Astrocyte (in vitro differentiated cells and primary cell): ENCODE results near the gene PIH1D2. TPM values are rescaled to one million over a fixed set of nuclear protein-coding genes. Genes with fewer than 3 reads are reported as not detected.
A peak's percentile ranks its signal among the peaks of the same experiment; 100 is the strongest.

Experiments used
- DNase-seq: peaks from one replicate; pipeline ENCODE4 v3.0.0-alpha.2; 2010; ENCODE audit warnings: low read depth
- FAIRE-seq: peaks from 2 replicates; lab custom pipeline; 2011; peaks lifted over from hg19 to GRCh38; lab: Jason Lieb, UNC
- H2AFZ ChIP-seq: 2 replicates; pipeline ENCODE4 v1.6.0; 2012; ENCODE audit warnings: low read depth, low read length, inconsistent platforms
- H3K27ac ChIP-seq: 2 replicates; pipeline ENCODE4 v1.5.1; 2011; ENCODE audit warnings: low read depth, low read length, inconsistent platforms
- H3K27me3 ChIP-seq: 2 replicates; pipeline ENCODE4 v1.6.0; 2011; ENCODE audit warnings: low read length, inconsistent platforms; ENCODE audit not compliant: insufficient read depth
- H3K36me3 ChIP-seq: 2 replicates; pipeline ENCODE4 v1.5.1; 2011; ENCODE audit warnings: low read length, inconsistent platforms; ENCODE audit not compliant: insufficient read depth
- H3K4me1 ChIP-seq: 2 replicates; pipeline ENCODE4 v1.5.1; 2011; ENCODE audit warnings: low read length, inconsistent platforms; ENCODE audit not compliant: insufficient read depth
- H3K4me2 ChIP-seq: 2 replicates; pipeline ENCODE4 v1.6.0; 2012; ENCODE audit warnings: low read length, inconsistent platforms
- H3K4me3 ChIP-seq: 2 replicates; pipeline ENCODE4 v1.5.1; 2011; ENCODE audit warnings: low read depth, mild to moderate bottlenecking, low read length, inconsistent platforms; ENCODE audit not compliant: insufficient read depth
- H3K79me2 ChIP-seq: 2 replicates; pipeline ENCODE4 v1.6.0; 2012; ENCODE audit warnings: mild to moderate bottlenecking, low read length, inconsistent platforms; ENCODE audit not compliant: insufficient read depth
- H3K9ac ChIP-seq: 2 replicates; pipeline ENCODE4 v1.6.0; 2012; ENCODE audit warnings: mild to moderate bottlenecking, low read length, inconsistent platforms
- H3K9me3 ChIP-seq: 2 replicates; pipeline ENCODE4 v1.5.1; 2012; ENCODE audit warnings: low read depth, mild to moderate bottlenecking, low read length, inconsistent platforms; ENCODE audit not compliant: insufficient read depth
- H4K20me1 ChIP-seq: 2 replicates; pipeline ENCODE4 v1.6.0; 2012; ENCODE audit warnings: low read length, inconsistent platforms; ENCODE audit not compliant: insufficient read depth
- H3K27ac Mint-ChIP-seq: one replicate; pipeline ENCODE4 v1.8.0; 2021; ENCODE audit warnings: mild to moderate bottlenecking, mixed read lengths; ENCODE audit not compliant: unreplicated experiment
- H3K27me3 Mint-ChIP-seq: one replicate; pipeline ENCODE4 v1.8.0; 2021; ENCODE audit warnings: low read depth, mixed read lengths; ENCODE audit not compliant: unreplicated experiment
- H3K36me3 Mint-ChIP-seq: one replicate; pipeline ENCODE4 v1.8.0; 2021; ENCODE audit warnings: low read depth, mixed read lengths; ENCODE audit not compliant: unreplicated experiment
- H3K4me1 Mint-ChIP-seq: one replicate; pipeline ENCODE4 v1.8.0; 2021; ENCODE audit warnings: low read depth, mixed read lengths; ENCODE audit not compliant: unreplicated experiment
- H3K4me3 Mint-ChIP-seq: one replicate; pipeline ENCODE4 v1.8.0; 2021; ENCODE audit warnings: mild to moderate bottlenecking, moderate library complexity, mixed read lengths; ENCODE audit not compliant: unreplicated experiment
- H3K9me3 Mint-ChIP-seq: one replicate; pipeline ENCODE4 v1.8.0; 2021; ENCODE audit warnings: mild to moderate bottlenecking, mixed read lengths; ENCODE audit not compliant: unreplicated experiment
- EZH2 ChIP-seq: IDR thresholded peaks from 2 replicates; pipeline ENCODE4 v1.6.1; 2012; ENCODE audit warnings: mild to moderate bottlenecking, low read length, inconsistent platforms; ENCODE audit not compliant: insufficient read depth
- total RNA-seq: library from RNA; stranded (reverse); gene quantifications from 2 replicates; pipeline ENCODE4 v1.2.1, GENCODE V29; 2021
- TF ChIP-seq, protein P1 (sequence below): IDR thresholded peaks from 2 replicates; pipeline ENCODE4 v1.5.1; 2011; ENCODE audit warnings: low read depth, mild to moderate bottlenecking, inconsistent platforms, low read length, moderate library complexity; ENCODE audit not compliant: insufficient read depth

PIH1D2 gene
- total RNA-seq, 1 donor from 2014 or later = 1.0 TPM

DNA sequence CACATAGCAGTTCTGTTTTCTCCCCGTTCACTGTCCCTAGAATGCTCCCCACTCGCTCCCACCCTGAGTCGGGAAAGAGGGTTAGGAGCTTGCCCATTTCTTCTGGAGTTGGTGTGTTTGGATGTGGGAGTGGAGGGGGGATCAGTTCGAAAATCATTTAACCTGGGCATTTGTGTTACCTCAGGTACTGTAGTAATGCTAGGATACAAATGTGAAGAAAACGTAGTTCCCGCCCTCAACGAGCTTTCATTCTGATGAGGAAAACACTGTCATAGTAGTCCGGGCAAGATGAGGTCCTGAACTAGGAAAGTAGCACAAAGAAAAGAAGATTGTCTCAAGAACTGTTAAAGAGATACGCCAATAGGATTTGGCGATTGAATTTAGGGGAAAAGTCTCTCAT lies 13.4 kb upstream of the PIH1D2 start:
- H3K36me3 Mint-ChIP-seq = peaks cover 25% of the 10 kb centered on the region
- H3K4me3 Mint-ChIP-seq = peak overlapping the region; percentile 98
- Histone ChIP-seq H3K4me1 (peaks cover 16% of the 10 kb centered on the region), H4K20me1 (peaks cover 16% of the 10 kb centered on the region), H2AFZ (peak overlapping the region; percentile 92), H3K27ac (peak overlapping the region; percentile 75), H3K79me2 (peaks cover 61% of the 10 kb centered on the region), H3K27me3 (no peaks in the 10 kb centered on the region), H3K4me3 (peak overlapping the region; percentile 98), H3K9ac (peak overlapping the region; percentile 95), H3K36me3 (peaks cover 44% of the 10 kb centered on the region), H3K9me3 (no peaks in the 10 kb centered on the region), H3K4me2 (peak overlapping the region; percentile 93)
- peak overlapping the region; percentile 94 for H3K27ac Mint-ChIP-seq
- no peaks in the 10 kb centered on the region for H3K27me3 Mint-ChIP-seq
- no peak for FAIRE-seq
- no peak for DNase-seq
- H3K4me1 Mint-ChIP-seq = peaks cover 20% of the 10 kb centered on the region
- H3K9me3 Mint-ChIP-seq = no peaks in the 10 kb centered on the region
- no peak for TF ChIP-seq EZH2
- TF ChIP-seq, protein P1, sequence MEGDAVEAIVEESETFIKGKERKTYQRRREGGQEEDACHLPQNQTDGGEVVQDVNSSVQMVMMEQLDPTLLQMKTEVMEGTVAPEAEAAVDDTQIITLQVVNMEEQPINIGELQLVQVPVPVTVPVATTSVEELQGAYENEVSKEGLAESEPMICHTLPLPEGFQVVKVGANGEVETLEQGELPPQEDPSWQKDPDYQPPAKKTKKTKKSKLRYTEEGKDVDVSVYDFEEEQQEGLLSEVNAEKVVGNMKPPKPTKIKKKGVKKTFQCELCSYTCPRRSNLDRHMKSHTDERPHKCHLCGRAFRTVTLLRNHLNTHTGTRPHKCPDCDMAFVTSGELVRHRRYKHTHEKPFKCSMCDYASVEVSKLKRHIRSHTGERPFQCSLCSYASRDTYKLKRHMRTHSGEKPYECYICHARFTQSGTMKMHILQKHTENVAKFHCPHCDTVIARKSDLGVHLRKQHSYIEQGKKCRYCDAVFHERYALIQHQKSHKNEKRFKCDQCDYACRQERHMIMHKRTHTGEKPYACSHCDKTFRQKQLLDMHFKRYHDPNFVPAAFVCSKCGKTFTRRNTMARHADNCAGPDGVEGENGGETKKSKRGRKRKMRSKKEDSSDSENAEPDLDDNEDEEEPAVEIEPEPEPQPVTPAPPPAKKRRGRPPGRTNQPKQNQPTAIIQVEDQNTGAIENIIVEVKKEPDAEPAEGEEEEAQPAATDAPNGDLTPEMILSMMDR = no peak

DNA sequence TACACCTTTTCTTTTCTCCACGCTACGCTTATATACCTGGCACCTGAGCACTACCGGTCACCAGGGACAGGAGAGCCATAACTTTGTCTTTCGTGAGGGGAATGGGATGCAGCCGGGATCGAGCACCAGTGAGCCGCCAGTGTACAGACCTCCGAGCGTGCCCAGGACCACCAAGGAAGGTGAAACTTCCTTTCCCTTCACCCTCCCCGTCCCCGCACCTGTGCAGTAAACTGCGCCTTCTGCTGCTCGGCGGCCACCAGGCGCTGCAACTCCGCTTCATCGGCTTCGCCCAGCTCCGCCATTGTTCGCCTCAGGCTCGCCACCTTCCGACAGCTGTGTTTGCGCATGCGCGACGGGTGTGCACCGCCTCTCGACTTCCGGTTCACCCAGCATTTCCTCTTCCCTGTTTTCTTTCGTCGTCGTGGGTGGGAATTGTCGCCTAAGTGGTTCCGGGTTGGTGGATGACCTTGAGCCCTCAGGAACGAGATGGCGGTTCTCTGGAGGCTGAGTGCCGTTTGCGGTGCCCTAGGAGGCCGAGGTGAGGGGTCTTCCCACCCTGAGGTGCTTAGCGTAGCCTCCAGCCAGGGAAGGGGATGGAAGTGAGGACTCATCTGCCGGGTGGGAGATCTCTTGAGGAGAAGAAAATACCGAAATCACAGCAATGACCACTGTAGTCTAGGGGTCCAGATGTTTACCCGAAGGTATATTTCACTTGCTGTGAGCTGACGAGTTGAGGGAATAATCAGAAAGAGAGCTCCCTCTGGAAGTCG lies 12.8 kb upstream of the PIH1D2 start, which contains the start of the genes SDHD and TIMM8B:
SDHD (plus strand) TSS at position 452 of the 770 bp plus-strand sequence; CDS start at position 487, 35 bp downstream.
TIMM8B (minus strand) TSS at position 335 of the 770 bp plus-strand sequence; CDS start at position 302, 33 bp downstream.
- H3K9ac ChIP-seq = peak within 1 kb of the TSS; percentile 95
- peaks cover 44% of the 10 kb centered on the region for H3K36me3 ChIP-seq
- TF ChIP-seq EZH2 = no peak
- TF ChIP-seq, protein P1 = peak; percentile 6
- H3K79me2 ChIP-seq = peaks cover 61% of the 10 kb centered on the region
- no peaks in the 10 kb centered on the region for H3K27me3 ChIP-seq
- H3K27me3 Mint-ChIP-seq = no peaks in the 10 kb centered on the region
- DNase-seq = peak; percentile 86
- H3K36me3 Mint-ChIP-seq = peaks cover 25% of the 10 kb centered on the region
- H2AFZ ChIP-seq = peak within 1 kb of the TSS; percentile 92
- H3K9me3 ChIP-seq = no peaks in the 10 kb centered on the region
- H3K4me3 Mint-ChIP-seq = peak within 1 kb of the TSS; percentile 98
- peaks cover 17% of the 10 kb centered on the region for H3K4me1 ChIP-seq
- H3K27ac Mint-ChIP-seq = peak within 1 kb of the TSS; percentile 94
- FAIRE-seq = peak; percentile 73
- peak within 1 kb of the TSS; percentile 98 for H3K4me3 ChIP-seq
- H3K9me3 Mint-ChIP-seq = no peaks in the 10 kb centered on the region
- H4K20me1 ChIP-seq = peaks cover 16% of the 10 kb centered on the region
- peaks cover 22% of the 10 kb centered on the region for H3K4me1 Mint-ChIP-seq
- H3K27ac ChIP-seq = peak within 1 kb of the TSS; percentile 75
- H3K4me2 ChIP-seq = peak within 1 kb of the TSS; percentile 93
